Kidney (tissue), 14 donors: ENCODE measurements around the gene C9orf43. TPM values are rescaled to one million over a fixed set of nuclear protein-coding genes. Genes with fewer than 3 reads are reported as not detected.

Source experiments
- DNase-seq, 5 donors: peaks; one replicate each; pipeline ENCODE4 v3.0.0-alpha.2; 2013 to 2020
- FAIRE-seq: peaks from 2 replicates; lab custom pipeline; 2012; peaks lifted over from hg19 to GRCh38; lab: Jason Lieb, UNC
- H3K27ac ChIP-seq, 2 donors: one replicate each; pipeline ENCODE4 v1.7.0; 2013; ENCODE audit warnings: low read depth in 2 of 2, low read length in 2 of 2, inconsistent platforms in 1 of 2
- H3K27me3 ChIP-seq: one replicate; pipeline ENCODE4 v1.7.1; 2013; ENCODE audit warnings: low read length, inconsistent platforms; ENCODE audit not compliant: control insufficient read depth, insufficient read depth
- H3K36me3 ChIP-seq, 3 donors: one replicate each; pipeline versions ENCODE4 v1.7.0 to v1.7.1; 2013; ENCODE audit warnings: low read length in 3 of 3, control low read depth in 1 of 3, inconsistent platforms in 1 of 3; ENCODE audit not compliant: insufficient read depth in 3 of 3, control insufficient read depth in 2 of 3
- H3K4me1 ChIP-seq, 3 donors: one replicate each; pipeline versions ENCODE4 v1.7.0 to v1.7.1; 2013; ENCODE audit warnings: low read length in 3 of 3, inconsistent platforms in 1 of 3, low read depth in 1 of 3; ENCODE audit not compliant: control insufficient read depth in 2 of 3, insufficient read depth in 2 of 3
- H3K4me3 ChIP-seq, 3 donors: one replicate each; pipeline versions ENCODE4 v1.7.0 to v1.8.1; 2013; ENCODE audit warnings: low read length in 3 of 3, control low read depth in 1 of 3, inconsistent platforms in 1 of 3
- H3K9ac ChIP-seq, 3 donors: one replicate each; pipeline versions ENCODE4 v1.7.0 to v1.7.1; 2013; ENCODE audit warnings: low read length in 3 of 3, control low read depth in 1 of 3, inconsistent platforms in 1 of 3
- H3K9me3 ChIP-seq, 3 donors: one replicate each; pipeline versions ENCODE4 v1.7.0 to v1.7.1; 2013; ENCODE audit warnings: low read length in 3 of 3, control low read depth in 1 of 3, inconsistent platforms in 1 of 3; ENCODE audit not compliant: control insufficient read depth in 2 of 3, insufficient read depth in 1 of 3
- intact Hi-C: fragments of 100-400 bp; cut with DNase I; formaldehyde crosslinking; loops from one replicate; pipeline ENCODE4 v1.11.1; 2022
- polyA plus RNA-seq: library from polyadenylated mRNA; stranded (reverse); fragments of 350-450 nt; fragmentation: Illumina TruSeq; extraction: RNeasy Lipid Tissue Mini Kit (QIAGEN cat#74804); gene quantifications from one replicate; pipeline ENCODE4 v1.2.3, GENCODE V29; 2014; ENCODE audit warnings: low read depth, low replicate concordance; ENCODE audit not compliant: insufficient read depth
- total RNA-seq: library from RNA; stranded (reverse); fragmentation: NEBNext Ultra II Directional; extraction: Animal tissue kit (Norgen Biotek cat#: 25700); gene quantifications from one replicate; pipeline ENCODE4 v1.2.1, GENCODE V29; 2021
- TF ChIP-seq, protein P1 (sequence below): IDR thresholded peaks from 3 replicates; pipeline ENCODE4 v1.5.1; 2012; ENCODE audit warnings: mild to moderate bottlenecking, moderate library complexity, borderline replicate concordance; ENCODE audit not compliant: insufficient read depth; ENCODE audit errors: extremely low read depth
- donor health status: control.
- donor health status: control.
- donor health status: control.
- donor health status: control.
- donor health status: control.
- donor health status: DM: yes; HTN: yes; CAD: no.
- donor health status: Normal renal cell carcinoma (clear cell type).

The C9orf43 gene
- total and polyA plus RNA-seq, 2 donors from 2014 or later: 0.50 to 0.80 TPM

DNA sequence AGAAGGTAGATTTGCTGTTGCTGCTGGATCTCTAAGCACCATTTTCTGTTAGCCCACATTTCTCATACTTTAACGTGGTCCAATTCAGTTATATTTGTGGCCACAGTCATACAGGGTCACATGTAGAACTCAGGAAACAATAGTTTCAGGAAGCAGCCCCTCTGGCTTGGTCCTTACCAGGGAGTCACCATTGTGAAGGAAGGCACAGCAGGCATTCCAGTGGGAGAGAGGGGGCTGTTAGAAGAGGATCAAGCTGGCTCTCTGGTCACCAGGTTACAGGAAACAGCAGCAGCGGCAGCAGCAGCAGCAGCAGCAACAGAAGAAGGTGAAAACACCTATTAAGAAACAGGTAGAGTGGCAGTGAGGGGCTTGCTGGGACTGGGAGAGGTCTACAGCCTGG lies 14.5 kb downstream of the C9orf43 start:
- intact Hi-C loops: no loop called here
- no peaks in the 10 kb centered on the region for H3K27me3 ChIP-seq
- H3K9ac ChIP-seq: no peak overlapping the region
- no peak overlapping the region for H3K27ac ChIP-seq
- FAIRE-seq: no peak
- no peaks in the 10 kb centered on the region for H3K9me3 ChIP-seq
- TF ChIP-seq, protein P1, sequence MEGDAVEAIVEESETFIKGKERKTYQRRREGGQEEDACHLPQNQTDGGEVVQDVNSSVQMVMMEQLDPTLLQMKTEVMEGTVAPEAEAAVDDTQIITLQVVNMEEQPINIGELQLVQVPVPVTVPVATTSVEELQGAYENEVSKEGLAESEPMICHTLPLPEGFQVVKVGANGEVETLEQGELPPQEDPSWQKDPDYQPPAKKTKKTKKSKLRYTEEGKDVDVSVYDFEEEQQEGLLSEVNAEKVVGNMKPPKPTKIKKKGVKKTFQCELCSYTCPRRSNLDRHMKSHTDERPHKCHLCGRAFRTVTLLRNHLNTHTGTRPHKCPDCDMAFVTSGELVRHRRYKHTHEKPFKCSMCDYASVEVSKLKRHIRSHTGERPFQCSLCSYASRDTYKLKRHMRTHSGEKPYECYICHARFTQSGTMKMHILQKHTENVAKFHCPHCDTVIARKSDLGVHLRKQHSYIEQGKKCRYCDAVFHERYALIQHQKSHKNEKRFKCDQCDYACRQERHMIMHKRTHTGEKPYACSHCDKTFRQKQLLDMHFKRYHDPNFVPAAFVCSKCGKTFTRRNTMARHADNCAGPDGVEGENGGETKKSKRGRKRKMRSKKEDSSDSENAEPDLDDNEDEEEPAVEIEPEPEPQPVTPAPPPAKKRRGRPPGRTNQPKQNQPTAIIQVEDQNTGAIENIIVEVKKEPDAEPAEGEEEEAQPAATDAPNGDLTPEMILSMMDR: no peak
- no peaks in the 10 kb centered on the region for H3K4me1 ChIP-seq
- no peaks in the 10 kb centered on the region for H3K36me3 ChIP-seq
- DNase-seq: no peak
- H3K4me3 ChIP-seq: no peak overlapping the region

DNA sequence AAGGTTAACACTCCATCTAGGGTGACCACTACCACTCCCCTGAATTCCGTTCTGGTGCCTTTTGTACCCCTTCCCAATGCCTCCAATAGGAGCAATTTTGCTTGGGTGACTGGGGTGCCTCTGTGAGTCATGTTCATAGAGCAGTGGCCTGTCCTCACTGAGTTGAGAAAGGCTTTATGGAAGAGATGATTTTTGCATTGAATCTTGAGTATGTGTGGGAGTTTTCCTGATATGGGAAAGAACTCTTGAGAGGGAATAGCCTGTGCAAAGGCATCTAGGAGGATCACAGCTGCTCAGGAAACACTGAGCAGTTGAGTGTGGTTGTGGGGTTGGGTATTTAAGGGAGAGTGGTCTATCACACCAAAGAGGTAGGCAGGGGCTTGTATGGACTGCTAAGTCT lies 16.2 kb downstream of the C9orf43 start:
- TF ChIP-seq, protein P1: no peak
- no peak for DNase-seq
- FAIRE-seq: no peak

DNA sequence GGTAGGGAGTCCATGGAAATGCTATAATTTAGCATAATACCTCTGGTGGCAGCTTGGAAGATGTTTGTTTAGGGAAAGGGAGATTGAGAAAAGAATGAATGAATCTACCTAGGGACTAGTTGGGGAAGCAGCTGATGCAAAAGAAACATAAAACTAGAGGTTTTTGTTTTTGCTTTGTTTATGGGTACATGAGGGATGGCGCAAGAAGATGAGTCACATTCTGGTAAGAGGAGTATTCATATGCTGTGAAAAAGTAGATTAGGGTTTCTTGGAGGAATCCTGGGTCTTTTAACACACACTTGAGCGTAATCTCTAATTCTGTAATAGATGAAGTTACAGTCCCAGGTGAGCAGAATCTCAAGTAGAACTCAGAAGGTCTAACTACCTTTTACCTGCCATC lies 17.1 kb downstream of the C9orf43 start:
- no peak for DNase-seq
- no peaks in the 10 kb centered on the region for H3K9me3 ChIP-seq
- no peak for FAIRE-seq
- H3K36me3 ChIP-seq: no peaks in the 10 kb centered on the region
- no peak overlapping the region for H3K9ac ChIP-seq
- TF ChIP-seq, protein P1: no peak
- H3K4me3 ChIP-seq: no peak overlapping the region
- no peaks in the 10 kb centered on the region for H3K4me1 ChIP-seq
- intact Hi-C loops: no loop called here
- H3K27ac ChIP-seq: no peak overlapping the region
- H3K27me3 ChIP-seq: no peaks in the 10 kb centered on the region

More for the DNA sequence above, 16.2 kb downstream of the C9orf43 start:
- H3K27me3 ChIP-seq: no peaks in the 10 kb centered on the region
- no peak overlapping the region for H3K4me3 ChIP-seq
- intact Hi-C loops: no loop called here
- H3K9me3 ChIP-seq: no peaks in the 10 kb centered on the region
- no peaks in the 10 kb centered on the region for H3K4me1 ChIP-seq
- H3K27ac ChIP-seq: no peak overlapping the region
- no peak overlapping the region for H3K9ac ChIP-seq
- H3K36me3 ChIP-seq: no peaks in the 10 kb centered on the region

DNA sequence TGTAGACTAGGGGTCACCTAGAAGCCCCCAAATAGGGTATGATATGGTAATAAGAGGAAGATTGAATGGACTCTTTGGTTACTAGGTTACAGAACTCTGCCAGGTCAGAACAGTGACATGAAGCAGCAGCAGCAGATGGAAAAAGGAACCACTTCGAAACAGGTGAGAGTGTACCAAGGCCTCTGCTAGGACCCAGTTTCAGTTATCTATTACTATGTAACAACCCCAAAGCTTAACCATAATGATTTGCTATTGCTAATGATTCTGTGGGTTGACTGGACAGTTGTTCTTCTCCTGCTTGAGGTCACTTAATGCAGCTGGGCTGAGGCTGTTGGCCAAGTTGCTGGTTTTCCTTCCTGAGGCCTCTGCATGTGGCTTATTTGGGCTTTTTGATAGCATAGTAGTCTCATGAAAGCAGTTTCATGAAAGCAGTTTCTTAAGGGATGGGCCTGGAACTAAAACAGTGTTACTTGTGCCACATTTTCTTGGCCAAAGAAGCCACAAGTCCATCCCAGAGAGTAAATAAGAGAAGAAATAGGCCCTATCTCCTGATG lies 17.6 kb downstream of the C9orf43 start:
- Histone ChIP-seq H3K9ac (no peak overlapping the region), H3K27me3 (no peaks in the 10 kb centered on the region), H3K4me3 (no peak overlapping the region), H3K36me3 (no peaks in the 10 kb centered on the region), H3K27ac (no peak overlapping the region), H3K9me3 (no peaks in the 10 kb centered on the region), H3K4me1 (no peaks in the 10 kb centered on the region)
- FAIRE-seq: no peak
- intact Hi-C loops: no loop called here
- DNase-seq: no peak
- TF ChIP-seq, protein P1: no peak
